GM12874 (cell line): Measurements from ENCODE around the gene VPS37B.
A peak's percentile ranks its signal among the peaks of the same experiment; 100 is the strongest.

Experiments
- CTCF ChIP-seq: IDR thresholded peaks from 2 replicates; pipeline ENCODE4 v1.5.1; 2011; ENCODE audit warnings: low read depth, mild to moderate bottlenecking, control low read depth, low read length, moderate library complexity; ENCODE audit not compliant: insufficient read depth

The VPS37B gene

GRCh38 chr12:122865268-122866231 lies 30.4 kb downstream of the VPS37B start:
- TF ChIP-seq CTCF = peak; percentile 62

- TF ChIP-seq CTCF = no peak
Observed at GRCh38 chr12:122864894-122865253, 31.1 kb downstream of the VPS37B start.

- TF ChIP-seq CTCF = no peak
Observed at GRCh38 chr12:122862872-122863701, 32.8 kb downstream of the VPS37B start.

GRCh38 chr12:122862110-122862634 lies 33.8 kb downstream of the VPS37B start:
- no peak for TF ChIP-seq CTCF

GRCh38 chr12:122861587-122861970 lies 34.3 kb downstream of the VPS37B start:
- no peak for TF ChIP-seq CTCF

- no peak for TF ChIP-seq CTCF
Observed at GRCh38 chr12:122860854-122861586, 34.9 kb downstream of the VPS37B start.
